ENCODE data around the gene BEX3.

The BEX3 gene

GRCh38 chrX:103415528-103415927 lies 39.2 kb downstream of the BEX3 start:
- Histone ChIP-seq H3K9ac (no peak overlapping the region), H3K4me2 (no peak overlapping the region), H3K36me3 (no peaks in the 10 kb centered on the region), H3K27me3 (no peaks in the 10 kb centered on the region), H3K4me3 (no peak overlapping the region), H3K9me3 (no peaks in the 10 kb centered on the region), H3K27ac (no peak overlapping the region), H3K4me1 (no peaks in the 10 kb centered on the region), H4K20me1 (no peaks in the 10 kb centered on the region)
- TF ChIP-seq Cebpa-rat (IDR thresholded peaks at IDR 0.05) = no peak

GRCh38 chrX:103417370-103417769 lies 41.0 kb downstream of the BEX3 start:
- TF ChIP-seq Cebpa-rat (IDR thresholded peaks at IDR 0.05) = no peak
- Histone ChIP-seq H3K4me2 (no peak overlapping the region), H3K9me3 (no peaks in the 10 kb centered on the region), H3K4me3 (no peak overlapping the region), H3K4me1 (no peaks in the 10 kb centered on the region), H3K36me3 (no peaks in the 10 kb centered on the region), H3K27me3 (no peaks in the 10 kb centered on the region), H3K9ac (no peak overlapping the region), H3K27ac (no peak overlapping the region), H4K20me1 (no peaks in the 10 kb centered on the region)

GRCh38 chrX:103417933-103418332 lies 41.6 kb downstream of the BEX3 start:
- no peak overlapping the region for H3K4me3 ChIP-seq
- H3K36me3 ChIP-seq = no peaks in the 10 kb centered on the region
- no peaks in the 10 kb centered on the region for H3K9me3 ChIP-seq
- H4K20me1 ChIP-seq = no peaks in the 10 kb centered on the region
- no peaks in the 10 kb centered on the region for H3K27me3 ChIP-seq
- H3K27ac ChIP-seq = no peak overlapping the region
- no peak for TF ChIP-seq Cebpa-rat (IDR thresholded peaks at IDR 0.05)
- H3K4me2 ChIP-seq = no peak overlapping the region
- H3K4me1 ChIP-seq = no peaks in the 10 kb centered on the region
- no peak overlapping the region for H3K9ac ChIP-seq

GRCh38 chrX:103418811-103419340 lies 42.5 kb downstream of the BEX3 start:
- Histone ChIP-seq H3K4me1 (no peaks in the 10 kb centered on the region), H3K4me3 (no peak overlapping the region), H4K20me1 (no peaks in the 10 kb centered on the region), H3K36me3 (no peaks in the 10 kb centered on the region), H3K27ac (no peak overlapping the region), H3K9ac (no peak overlapping the region), H3K27me3 (no peaks in the 10 kb centered on the region), H3K9me3 (no peaks in the 10 kb centered on the region), H3K4me2 (no peak overlapping the region)
- TF ChIP-seq Cebpa-rat (IDR thresholded peaks at IDR 0.05) = no peak

- TF ChIP-seq Cebpa-rat (IDR thresholded peaks at IDR 0.05) = no peak
- Histone ChIP-seq H4K20me1 (no peaks in the 10 kb centered on the region), H3K27ac (no peak overlapping the region), H3K4me3 (no peak overlapping the region), H3K4me1 (no peaks in the 10 kb centered on the region), H3K36me3 (no peaks in the 10 kb centered on the region), H3K9me3 (no peaks in the 10 kb centered on the region), H3K9ac (no peak overlapping the region), H3K27me3 (no peaks in the 10 kb centered on the region), H3K4me2 (no peak overlapping the region)
Observed at GRCh38 chrX:103423955-103424638, 47.8 kb downstream of the BEX3 start.
